Measurements from ENCODE around the gene POLR2M.

The POLR2M gene

GRCh38 chr15:57703387-57703786 lies 3.1 kb upstream of the POLR2M start:
- DNase-seq (ENCODE audit: low read depth): no peak
- TF ChIP-seq, protein P1, sequence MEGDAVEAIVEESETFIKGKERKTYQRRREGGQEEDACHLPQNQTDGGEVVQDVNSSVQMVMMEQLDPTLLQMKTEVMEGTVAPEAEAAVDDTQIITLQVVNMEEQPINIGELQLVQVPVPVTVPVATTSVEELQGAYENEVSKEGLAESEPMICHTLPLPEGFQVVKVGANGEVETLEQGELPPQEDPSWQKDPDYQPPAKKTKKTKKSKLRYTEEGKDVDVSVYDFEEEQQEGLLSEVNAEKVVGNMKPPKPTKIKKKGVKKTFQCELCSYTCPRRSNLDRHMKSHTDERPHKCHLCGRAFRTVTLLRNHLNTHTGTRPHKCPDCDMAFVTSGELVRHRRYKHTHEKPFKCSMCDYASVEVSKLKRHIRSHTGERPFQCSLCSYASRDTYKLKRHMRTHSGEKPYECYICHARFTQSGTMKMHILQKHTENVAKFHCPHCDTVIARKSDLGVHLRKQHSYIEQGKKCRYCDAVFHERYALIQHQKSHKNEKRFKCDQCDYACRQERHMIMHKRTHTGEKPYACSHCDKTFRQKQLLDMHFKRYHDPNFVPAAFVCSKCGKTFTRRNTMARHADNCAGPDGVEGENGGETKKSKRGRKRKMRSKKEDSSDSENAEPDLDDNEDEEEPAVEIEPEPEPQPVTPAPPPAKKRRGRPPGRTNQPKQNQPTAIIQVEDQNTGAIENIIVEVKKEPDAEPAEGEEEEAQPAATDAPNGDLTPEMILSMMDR (conservative IDR thresholded peaks at IDR 0.05; ENCODE audit: low read depth, low read length): no peak
- no peak overlapping the region for H3K4me3 ChIP-seq (ENCODE audit: low read length)

DNA sequence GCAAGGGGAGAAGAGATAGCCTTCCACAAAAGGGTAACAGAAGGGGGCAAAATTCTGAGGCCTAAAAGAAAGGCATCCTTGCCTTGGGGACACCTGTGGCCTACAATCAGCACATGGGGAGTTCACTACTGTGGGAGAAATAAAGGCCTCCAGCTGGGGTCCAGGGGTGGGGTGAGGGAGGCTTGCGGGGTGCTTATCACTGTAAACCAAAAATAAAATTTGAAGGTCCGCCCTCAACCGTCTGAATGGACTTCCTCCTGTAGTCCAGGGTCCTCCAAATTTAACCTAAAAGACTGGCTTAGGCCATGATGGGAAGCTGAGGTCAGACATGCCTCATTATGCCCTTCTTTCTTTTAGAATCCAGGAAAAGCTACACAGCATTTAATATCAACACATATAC lies 2.1 kb upstream of the POLR2M start:
- TF ChIP-seq, protein P1 (conservative IDR thresholded peaks at IDR 0.05; ENCODE audit: low read depth, low read length): no peak
- no peak overlapping the region for H3K4me3 ChIP-seq (ENCODE audit: low read length)
- DNase-seq (ENCODE audit: low read depth): no peak

- TF ChIP-seq, protein P1 (conservative IDR thresholded peaks at IDR 0.05; ENCODE audit: low read depth, low read length): no peak
- peak overlapping the region; percentile 92 for H3K4me3 ChIP-seq (ENCODE audit: low read length)
- no peak for DNase-seq (ENCODE audit: low read depth)
These were observed 639 bp upstream of the POLR2M start for GRCh38 chr15:57705746-57706404.

GRCh38 chr15:57708047-57708446 lies 1.5 kb downstream of the POLR2M start:
- TF ChIP-seq, protein P1 (conservative IDR thresholded peaks at IDR 0.05; ENCODE audit: low read depth, low read length): no peak
- no peak for DNase-seq (ENCODE audit: low read depth)
- peak overlapping the region; percentile 92 for H3K4me3 ChIP-seq (ENCODE audit: low read length)

DNA sequence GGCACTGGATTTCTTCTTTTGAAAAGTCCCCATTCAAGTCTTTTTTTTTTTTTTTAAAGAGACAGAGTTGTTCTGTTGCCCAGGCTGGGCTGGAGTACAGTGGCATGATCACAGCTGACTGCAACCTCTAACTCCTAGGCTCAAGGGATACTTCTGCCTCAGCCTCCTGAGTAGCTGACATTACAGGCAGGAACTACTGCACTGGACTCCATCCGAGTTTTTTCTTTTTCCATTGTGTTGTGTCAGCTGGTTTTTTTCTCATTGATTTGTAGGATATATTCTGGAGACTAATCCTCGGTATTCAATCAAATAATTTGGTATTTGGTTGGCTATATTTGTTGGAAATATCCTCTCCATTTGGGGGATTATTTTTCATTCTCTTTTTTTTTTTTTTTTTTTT lies 11.8 kb downstream of the POLR2M start:
- no peak overlapping the region for H3K4me3 ChIP-seq (ENCODE audit: low read length)
- TF ChIP-seq, protein P1 (conservative IDR thresholded peaks at IDR 0.05; ENCODE audit: low read depth, low read length): no peak
- no peak for DNase-seq (ENCODE audit: low read depth)

GRCh38 chr15:57720867-57721266 lies 14.4 kb downstream of the POLR2M start:
- TF ChIP-seq, protein P1 (conservative IDR thresholded peaks at IDR 0.05; ENCODE audit: low read depth, low read length): no peak
- peak; percentile 44 for DNase-seq (ENCODE audit: low read depth)
- H3K4me3 ChIP-seq (ENCODE audit: low read length): no peak overlapping the region

DNA sequence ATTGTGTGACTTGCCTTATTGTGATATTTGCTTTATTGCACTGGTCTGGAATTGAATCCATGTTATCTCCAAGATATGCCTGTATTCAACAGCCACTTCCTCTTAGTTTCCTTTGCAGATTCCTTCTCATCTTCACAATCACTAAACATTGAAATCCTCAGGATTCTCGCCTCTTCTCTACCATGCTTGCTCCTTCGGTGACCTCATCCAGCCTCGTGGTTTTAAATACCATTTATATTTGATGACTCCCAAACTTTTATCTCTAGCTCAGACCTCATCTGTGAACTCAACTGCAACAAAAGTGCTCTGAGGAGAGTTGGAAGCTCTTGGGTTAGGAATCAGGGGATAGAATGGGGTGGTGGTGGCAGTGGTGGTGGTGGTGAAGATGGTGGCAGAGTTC lies 19.9 kb downstream of the POLR2M start:
- no peak for DNase-seq (ENCODE audit: low read depth)
- TF ChIP-seq, protein P1 (conservative IDR thresholded peaks at IDR 0.05; ENCODE audit: low read depth, low read length): no peak
- no peak overlapping the region for H3K4me3 ChIP-seq (ENCODE audit: low read length)
